HG03108 (cell line): ENCODE measurements around the gene ZRANB1.

ENCODE experiments used
- ATAC-seq: cut with Tn5 transposase; IDR thresholded peaks from one replicate; pipeline ENCODE4 v1.9.1; 2021; ENCODE audit warnings: moderate library complexity; ENCODE audit not compliant: unreplicated experiment

The ZRANB1 gene

DNA sequence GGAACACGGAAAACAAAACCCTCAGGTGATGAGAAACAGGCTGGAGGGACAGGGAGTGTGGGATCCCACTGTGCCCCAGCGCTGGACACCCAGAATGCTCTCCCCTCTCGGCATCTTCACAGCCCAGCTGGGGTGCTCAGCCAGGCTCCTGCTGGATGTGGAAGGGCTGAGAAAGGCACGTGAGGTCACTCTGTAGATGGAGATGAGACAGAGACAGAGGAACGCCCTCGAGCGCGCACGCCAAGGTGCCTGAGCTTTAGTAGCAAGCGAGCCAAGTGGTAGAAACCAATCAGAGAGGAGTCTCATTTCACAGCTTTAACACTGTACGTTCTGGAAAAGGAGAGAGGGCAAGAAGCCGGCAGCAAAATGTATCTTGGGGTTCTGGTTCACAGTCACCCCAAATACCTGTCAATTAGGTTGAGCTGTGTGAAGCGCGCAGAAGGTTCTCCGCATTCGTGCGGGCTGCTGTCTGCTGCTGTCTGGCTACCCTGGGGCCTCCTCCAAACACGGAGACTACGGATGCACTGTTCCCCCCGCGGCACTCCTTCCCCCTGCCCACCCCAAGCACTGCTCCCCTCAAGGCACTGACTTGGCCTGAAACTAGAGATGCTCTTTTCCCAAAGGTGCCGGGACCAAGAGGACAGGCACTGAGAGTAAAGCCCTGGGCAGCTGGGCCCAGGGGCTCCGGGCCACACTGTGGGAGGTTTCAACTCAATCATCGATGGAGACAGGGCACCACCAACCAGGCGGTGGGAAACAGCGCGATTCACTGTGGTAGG lies 91.4 kb downstream of the ZRANB1 start:
- no peak for ATAC-seq

DNA sequence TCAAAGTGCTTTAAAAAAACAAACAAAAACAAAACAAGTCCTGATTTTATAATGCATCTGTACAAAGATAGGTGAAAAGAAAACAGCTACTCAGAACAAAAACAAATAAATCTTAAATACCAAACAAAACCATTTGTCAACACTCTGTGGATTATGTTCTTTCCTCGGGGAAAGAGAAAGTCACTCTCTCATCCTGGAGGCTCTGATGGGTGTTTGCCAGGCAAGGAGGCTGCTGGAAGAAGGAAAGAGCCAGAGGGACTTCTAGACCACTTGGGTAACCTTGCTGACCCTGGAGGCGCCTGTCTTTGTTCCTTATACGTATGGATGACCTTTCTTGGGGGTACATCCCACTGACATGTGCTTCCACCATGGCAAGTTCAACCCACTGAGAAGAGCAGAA lies 92.8 kb downstream of the ZRANB1 start:
- no peak for ATAC-seq

DNA sequence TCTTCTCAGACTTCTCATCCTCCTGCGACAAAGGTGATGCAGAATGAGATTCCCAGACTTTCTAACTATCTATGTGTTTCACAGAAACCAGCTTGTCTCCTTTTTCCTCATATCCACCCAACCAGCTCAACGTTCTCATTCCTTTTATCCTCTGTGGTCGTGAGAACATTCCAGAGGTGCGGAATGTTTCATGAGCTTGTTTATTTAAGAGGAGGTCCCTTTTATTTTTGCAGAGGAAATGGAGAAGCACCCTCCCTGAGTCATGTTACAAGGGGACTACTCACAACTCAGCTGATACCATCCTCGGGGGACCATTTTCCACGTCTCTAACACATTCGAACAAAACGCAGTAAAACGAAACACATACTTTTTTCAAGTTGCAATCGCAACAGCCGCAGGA lies 93.2 kb downstream of the ZRANB1 start:
- ATAC-seq: no peak

DNA sequence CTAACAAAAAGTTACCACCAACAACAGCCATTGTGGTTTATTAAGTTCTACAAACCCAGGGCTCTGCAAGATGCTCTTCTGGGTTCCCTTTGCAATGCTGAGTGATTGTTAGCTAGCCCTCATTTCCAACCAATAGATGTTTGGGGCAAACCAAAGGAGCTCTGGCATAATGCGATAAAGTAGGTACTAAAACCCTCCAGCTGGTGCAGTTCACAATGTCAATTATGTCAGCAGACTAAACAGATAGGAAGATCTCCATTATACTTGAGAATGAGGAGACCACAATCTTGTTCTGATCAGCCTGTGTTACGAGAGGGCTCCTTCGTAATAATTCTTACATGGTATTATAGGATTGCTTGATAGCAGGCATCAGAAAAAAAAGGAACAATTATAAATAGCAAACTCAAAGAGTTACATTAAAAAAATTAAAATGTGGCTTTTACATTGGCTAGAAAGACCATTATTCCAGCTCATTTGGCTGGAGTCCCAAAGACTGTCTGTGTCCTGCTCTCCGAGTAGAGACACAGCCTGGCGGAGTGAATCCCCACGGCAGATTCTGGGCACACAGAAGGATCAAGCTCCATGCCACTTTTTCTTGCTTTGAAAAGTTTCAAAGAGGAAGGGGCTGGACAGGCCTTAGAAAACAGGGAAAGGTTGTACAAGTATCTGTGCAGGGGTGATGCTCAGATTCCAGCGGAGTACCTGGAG lies 93.8 kb downstream of the ZRANB1 start:
- ATAC-seq: no peak

DNA sequence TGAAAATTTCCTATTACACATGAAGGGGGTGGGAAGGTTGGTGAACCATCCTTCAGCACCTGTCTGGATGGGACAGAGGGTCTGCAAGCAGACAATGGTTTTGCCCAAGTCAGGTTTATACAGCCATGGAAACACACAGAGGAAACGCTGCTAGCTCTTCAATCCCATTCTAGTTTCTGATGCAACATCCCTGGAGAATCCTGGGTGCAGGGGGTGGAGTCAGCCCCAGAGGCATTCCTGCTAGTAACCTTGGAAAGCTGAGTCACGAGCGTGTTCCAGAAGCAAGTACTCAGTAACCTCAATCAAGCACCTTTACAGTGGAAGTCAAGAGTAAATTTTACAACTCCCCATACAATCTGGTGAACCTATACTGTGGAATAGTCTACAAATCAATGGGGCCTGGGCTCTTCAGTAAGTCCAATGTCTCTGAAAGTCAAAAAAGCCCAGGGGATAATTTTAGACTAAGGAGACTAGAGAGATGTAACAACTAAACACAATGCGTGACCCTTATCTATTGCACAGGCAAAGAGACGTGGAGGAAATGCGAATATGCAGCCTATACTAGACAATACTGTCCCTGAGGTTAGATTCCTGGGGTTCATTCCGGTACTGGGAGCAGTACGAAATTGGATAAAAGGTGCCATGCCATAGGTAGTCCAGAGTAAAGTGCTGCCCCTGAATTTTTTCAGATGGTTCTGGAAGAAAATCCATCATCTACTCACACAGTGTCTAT lies 95.4 kb downstream of the ZRANB1 start:
- ATAC-seq: no peak
